Nephron progenitor cell (in vitro differentiated cells): ENCODE measurements around the gene TMEM94.

ENCODE experiments used
- DNase-seq: peaks from one replicate; pipeline ENCODE4 v3.0.0; 2021
- H3K27ac Mint-ChIP-seq: 2 replicates; pipeline ENCODE4 v1.8.0; 2021; ENCODE audit warnings: mild to moderate bottlenecking, moderate library complexity, mixed read lengths
- H3K27me3 Mint-ChIP-seq: 2 replicates; pipeline ENCODE4 v1.8.0; 2021; ENCODE audit warnings: mild to moderate bottlenecking, low read depth, mixed read lengths; ENCODE audit not compliant: poor library complexity
- H3K36me3 Mint-ChIP-seq: 2 replicates; pipeline ENCODE4 v1.8.0; 2021; ENCODE audit warnings: low read depth, mixed read lengths
- H3K4me1 Mint-ChIP-seq: 2 replicates; pipeline ENCODE4 v1.8.0; 2021; ENCODE audit warnings: mixed read lengths
- H3K4me3 Mint-ChIP-seq: 2 replicates; pipeline ENCODE4 v1.8.0; 2021; ENCODE audit warnings: mild to moderate bottlenecking, moderate library complexity, mixed read lengths
- H3K9me3 Mint-ChIP-seq: 2 replicates; pipeline ENCODE4 v1.8.0; 2021; ENCODE audit warnings: mild to moderate bottlenecking, moderate library complexity, mixed read lengths
- TF ChIP-seq, protein P1 (sequence below): fragments of 200-600 bp; sonication (generic); IDR thresholded peaks from 2 replicates; pipeline ENCODE4 v1.5.0; 2021; ENCODE audit warnings: antibody characterized with exemption

Gene TMEM94

GRCh38 chr17:75542728-75543336 is 86.4 kb downstream of the TMEM94 start:
- Mint-ChIP-seq H3K4me1 (peaks cover 61% of the 10 kb centered on the region), H3K27me3 (peaks cover 33% of the 10 kb centered on the region), H3K36me3 (no peaks in the 10 kb centered on the region), H3K9me3 (no peaks in the 10 kb centered on the region), H3K4me3 (no peak overlapping the region), H3K27ac (no peak overlapping the region)
- TF ChIP-seq, protein P1, sequence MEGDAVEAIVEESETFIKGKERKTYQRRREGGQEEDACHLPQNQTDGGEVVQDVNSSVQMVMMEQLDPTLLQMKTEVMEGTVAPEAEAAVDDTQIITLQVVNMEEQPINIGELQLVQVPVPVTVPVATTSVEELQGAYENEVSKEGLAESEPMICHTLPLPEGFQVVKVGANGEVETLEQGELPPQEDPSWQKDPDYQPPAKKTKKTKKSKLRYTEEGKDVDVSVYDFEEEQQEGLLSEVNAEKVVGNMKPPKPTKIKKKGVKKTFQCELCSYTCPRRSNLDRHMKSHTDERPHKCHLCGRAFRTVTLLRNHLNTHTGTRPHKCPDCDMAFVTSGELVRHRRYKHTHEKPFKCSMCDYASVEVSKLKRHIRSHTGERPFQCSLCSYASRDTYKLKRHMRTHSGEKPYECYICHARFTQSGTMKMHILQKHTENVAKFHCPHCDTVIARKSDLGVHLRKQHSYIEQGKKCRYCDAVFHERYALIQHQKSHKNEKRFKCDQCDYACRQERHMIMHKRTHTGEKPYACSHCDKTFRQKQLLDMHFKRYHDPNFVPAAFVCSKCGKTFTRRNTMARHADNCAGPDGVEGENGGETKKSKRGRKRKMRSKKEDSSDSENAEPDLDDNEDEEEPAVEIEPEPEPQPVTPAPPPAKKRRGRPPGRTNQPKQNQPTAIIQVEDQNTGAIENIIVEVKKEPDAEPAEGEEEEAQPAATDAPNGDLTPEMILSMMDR = no peak
- DNase-seq = no peak

DNA sequence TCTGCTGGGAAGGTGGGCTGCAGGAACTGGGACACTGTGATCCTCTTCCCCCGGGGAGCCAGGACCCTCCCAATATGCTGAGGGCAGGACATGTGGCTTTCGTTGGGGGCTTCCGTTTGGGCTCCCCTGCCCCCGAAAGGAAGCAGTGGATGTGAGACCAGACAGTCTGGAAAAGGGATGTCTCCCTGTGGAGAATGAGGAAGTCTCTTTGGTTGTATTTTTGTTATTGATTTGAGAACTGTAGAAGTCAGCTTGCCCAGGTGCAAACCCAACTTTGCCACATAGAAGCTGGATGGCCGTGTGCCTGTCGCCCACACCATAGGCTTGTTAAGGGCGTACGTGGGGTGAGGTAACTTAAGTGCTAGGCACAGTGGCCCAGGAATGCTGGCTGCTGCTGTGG is 87.8 kb downstream of the TMEM94 start:
- Mint-ChIP-seq H3K9me3 (no peaks in the 10 kb centered on the region), H3K27me3 (peaks cover 37% of the 10 kb centered on the region), H3K27ac (no peak overlapping the region)

DNA sequence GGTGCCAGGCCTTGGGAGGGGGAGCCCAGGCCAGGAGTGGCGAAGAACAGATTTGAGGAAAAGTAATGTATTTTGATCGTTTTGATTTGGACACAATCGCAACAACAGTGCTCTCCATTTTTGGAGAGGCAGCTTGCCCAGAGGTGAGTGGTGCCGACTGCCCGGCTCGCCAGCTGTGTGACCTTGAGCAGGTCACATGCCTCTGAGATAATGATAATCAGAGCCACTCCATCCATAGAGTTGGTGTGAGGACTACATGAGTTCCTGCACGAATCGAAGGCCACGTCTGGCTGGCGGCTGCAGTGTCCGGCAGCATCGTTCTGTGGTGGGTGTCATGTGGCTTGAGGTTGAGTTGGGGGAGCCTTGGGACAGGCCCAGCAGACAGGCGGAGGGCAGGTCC is 89.7 kb downstream of the TMEM94 start:
- H3K4me3 Mint-ChIP-seq = no peak overlapping the region

More for the DNA sequence above, 87.8 kb downstream of the TMEM94 start:
- no peaks in the 10 kb centered on the region for H3K36me3 Mint-ChIP-seq
- TF ChIP-seq, protein P1 = no peak
- no peak overlapping the region for H3K4me3 Mint-ChIP-seq
- DNase-seq = no peak
- H3K4me1 Mint-ChIP-seq = peaks cover 63% of the 10 kb centered on the region

DNA sequence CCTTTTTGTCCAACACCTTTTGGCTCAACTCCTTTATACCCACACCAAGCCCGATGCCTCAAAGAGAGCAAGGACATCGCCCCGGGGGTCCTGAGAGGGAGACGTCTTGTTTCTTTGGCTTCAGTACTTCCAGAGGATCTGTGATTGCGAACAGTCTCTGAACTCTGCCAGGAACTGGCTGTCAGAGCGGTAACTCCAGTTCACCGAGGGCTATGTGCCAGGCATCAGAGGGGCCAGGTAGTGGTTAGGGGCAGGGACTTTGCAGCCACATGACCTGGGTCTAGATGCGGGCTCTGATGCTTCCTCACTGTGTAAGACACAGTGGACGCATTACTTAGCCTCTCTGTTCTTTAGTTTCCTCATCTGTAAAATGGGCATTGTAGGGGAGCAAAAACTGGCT is 90.7 kb downstream of the TMEM94 start:
- no peaks in the 10 kb centered on the region for H3K36me3 Mint-ChIP-seq
- peaks cover 25% of the 10 kb centered on the region for H3K27me3 Mint-ChIP-seq
- TF ChIP-seq, protein P1 = no peak
- H3K27ac Mint-ChIP-seq = no peak overlapping the region
- DNase-seq = no peak
- peaks cover 63% of the 10 kb centered on the region for H3K4me1 Mint-ChIP-seq
- no peak overlapping the region for H3K4me3 Mint-ChIP-seq
- H3K9me3 Mint-ChIP-seq = no peaks in the 10 kb centered on the region

More for the DNA sequence above, 89.7 kb downstream of the TMEM94 start:
- H3K27ac Mint-ChIP-seq = no peak overlapping the region
- peaks cover 30% of the 10 kb centered on the region for H3K27me3 Mint-ChIP-seq
- no peaks in the 10 kb centered on the region for H3K9me3 Mint-ChIP-seq
- no peak for DNase-seq
- peaks cover 64% of the 10 kb centered on the region for H3K4me1 Mint-ChIP-seq
- TF ChIP-seq, protein P1 = no peak
- H3K36me3 Mint-ChIP-seq = no peaks in the 10 kb centered on the region

GRCh38 chr17:75548813-75549212 is 92.4 kb downstream of the TMEM94 start:
- Mint-ChIP-seq H3K4me1 (peaks cover 67% of the 10 kb centered on the region), H3K4me3 (no peak overlapping the region), H3K36me3 (no peaks in the 10 kb centered on the region), H3K27me3 (peaks cover 23% of the 10 kb centered on the region), H3K27ac (no peak overlapping the region), H3K9me3 (no peaks in the 10 kb centered on the region)
- TF ChIP-seq, protein P1 = no peak
- no peak for DNase-seq
